HepG2 (cell line): ENCODE data around the gene SBK1. TPM values are rescaled to one million over a fixed set of nuclear protein-coding genes. Genes with fewer than 3 reads are reported as not detected.

Experiments used
- AKNA ChIP-seq: sonication (generic); formaldehyde crosslinking; IDR thresholded peaks from 2 replicates; pipeline ENCODE4 v1.4.0; 2020; ENCODE audit warnings: missing genetic modification reagents, borderline replicate concordance
- DRAP1 ChIP-seq: IDR thresholded peaks from 2 replicates; pipeline ENCODE4 v1.6.1; 2016; ENCODE audit warnings: missing genetic modification reagents, missing compliant biosample characterization
- E2F2 ChIP-seq: sonication (generic); formaldehyde crosslinking; IDR thresholded peaks from 2 replicates; pipeline ENCODE4 v1.4.0; 2020; ENCODE audit warnings: missing genetic modification reagents, borderline replicate concordance
- HNRNPLL ChIP-seq: fragments of 200-400 bp; formaldehyde crosslinking; IDR thresholded peaks from 2 replicates; pipeline ENCODE4 v1.6.1; 2017; ENCODE audit warnings: mild to moderate bottlenecking, low read depth, low read length; ENCODE audit not compliant: poor library complexity, severe bottlenecking
- KLF11 ChIP-seq: IDR thresholded peaks from 2 replicates; pipeline ENCODE4 v1.6.1; 2016; ENCODE audit warnings: missing compliant biosample characterization
- MATR3 ChIP-seq: sonication (generic); formaldehyde crosslinking; IDR thresholded peaks from 2 replicates; pipeline ENCODE4 v1.4.0; 2020; ENCODE audit warnings: missing genetic modification reagents
- MTF1 ChIP-seq: sonication (generic); formaldehyde crosslinking; IDR thresholded peaks from 2 replicates; pipeline ENCODE4 v1.5.0; 2020; ENCODE audit warnings: missing genetic modification reagents
- NFAT5 ChIP-seq: sonication (generic); formaldehyde crosslinking; IDR thresholded peaks from 2 replicates; pipeline ENCODE4 v1.4.0; 2020; ENCODE audit warnings: missing genetic modification reagents
- SIX4 ChIP-seq: sonication (generic); formaldehyde crosslinking; IDR thresholded peaks from 2 replicates; pipeline ENCODE4 v1.4.0; 2020; ENCODE audit warnings: missing genetic modification reagents
- SKIL ChIP-seq: sonication (generic); formaldehyde crosslinking; IDR thresholded peaks from 2 replicates; pipeline ENCODE4 v1.8.0; 2022; ENCODE audit warnings: missing genetic modification reagents, mild to moderate bottlenecking, moderate library complexity, borderline replicate concordance
- STAT6 ChIP-seq: sonication (generic); formaldehyde crosslinking; IDR thresholded peaks from 2 replicates; pipeline ENCODE4 v1.4.0; 2020; ENCODE audit warnings: missing genetic modification reagents, mild to moderate bottlenecking, borderline replicate concordance
- ZNF44 ChIP-seq: sonication (generic); formaldehyde crosslinking; IDR thresholded peaks from 2 replicates; pipeline ENCODE4 v1.5.1; 2020; ENCODE audit warnings: mild to moderate bottlenecking, missing genetic modification reagents
- polyA plus RNA-seq, 8 experiments: library from polyadenylated mRNA; depleted of rRNA in 3 of 8; stranded (reverse) in 7 of 8; unstranded in 1 of 8; fragments of >200 nt; fragmentation: Illumina TruSeq in 4 of 8; extraction: Trizol in 4 of 8; gene quantifications; 2 replicates each; pipeline versions ENCODE4 v1.2.1 to v1.2.3, GENCODE V29; 2011 to 2016; ENCODE audit warnings: low read depth in 4 of 8, missing spikeins in 1 of 8, mixed read lengths in 1 of 8; ENCODE audit not compliant: insufficient read depth in 1 of 8
- total RNA-seq, 5 experiments: library from RNA; depleted of rRNA; stranded (reverse); fragments of >200 nt; fragmentation: Illumina TruSeq; extraction: Trizol; gene quantifications; 2 replicates each; pipeline ENCODE4 v1.2.3, GENCODE V29; 2016; ENCODE audit warnings: low read depth in 1 of 5

Gene SBK1
- total and polyA plus RNA-seq, 2 of the 13 experiments (the other 11 are each of a cell fraction or from before 2014, with no cell fraction given): 0.15 to 0.17 TPM

GRCh38 chr16:28304214-28304613 lies 11.9 kb downstream of the SBK1 start (continued):
- no peak for TF ChIP-seq HNRNPLL
- peak; percentile 95; the same call in 1 of the 2 replicates for TF ChIP-seq E2F2 (CRISPR knock-in tag)
- TF ChIP-seq SKIL: peak; percentile 78
- no peak for TF ChIP-seq MATR3 (CRISPR knock-in tag)
- TF ChIP-seq MTF1 (CRISPR knock-in tag): peak; percentile 86
- TF ChIP-seq STAT6 (CRISPR knock-in tag): no peak
- peak; percentile 89 for TF ChIP-seq SIX4 (CRISPR knock-in tag)
- no peak for TF ChIP-seq ZNF44 (CRISPR knock-in tag)
- TF ChIP-seq DRAP1 (CRISPR knock-in tag): peak; percentile 63; the same call in 1 of the 2 replicates
- peak; percentile 94; the same call in 1 of the 2 replicates for TF ChIP-seq AKNA
- TF ChIP-seq NFAT5: peak; percentile 97
- peak; percentile 99 for TF ChIP-seq KLF11 (CRISPR knock-in tag)
